CD14-positive monocyte (primary cell): Measurements from ENCODE around the gene BMERB1. TPM values are rescaled to one million over a fixed set of nuclear protein-coding genes. Genes with fewer than 3 reads are reported as not detected.

Experiments
- DNase-seq, 3 donors: peaks; one replicate each; pipeline ENCODE4 v3.0.0-alpha.2; 2011 to 2022
- H2AFZ ChIP-seq: 2 replicates; pipeline ENCODE4 v1.6.0; 2012; ENCODE audit warnings: mild to moderate bottlenecking, low read depth, low read length, inconsistent platforms; ENCODE audit not compliant: insufficient read depth, poor library complexity, severe bottlenecking
- H3K27ac ChIP-seq, 2 donors: 1 replicate in 1 of 2; 2 replicates in 1 of 2; pipeline ENCODE4 v1.5.1; 2012 to 2013; ENCODE audit warnings: low read length in 2 of 2, control low read depth in 1 of 2, inconsistent platforms in 1 of 2, low read depth in 1 of 2, mild to moderate bottlenecking in 1 of 2
- H3K27me3 ChIP-seq, 2 donors: one replicate each; pipeline versions ENCODE4 v1.6.0 to v1.6.1; 2011 to 2013; ENCODE audit warnings: low read length in 2 of 2; ENCODE audit not compliant: control insufficient read depth in 2 of 2, insufficient read depth in 2 of 2
- H3K36me3 ChIP-seq, 2 donors: replicated peaks in 1 of 2; 1 replicate in 1 of 2; 2 replicates in 1 of 2; pipeline versions ENCODE4 v1.5.1 to v1.6.1; 2012 to 2013; ENCODE audit warnings: low read length in 2 of 2, control low read depth in 1 of 2, inconsistent platforms in 1 of 2, mild to moderate bottlenecking in 1 of 2; ENCODE audit not compliant: insufficient read depth in 2 of 2, control insufficient read depth in 1 of 2
- H3K4me1 ChIP-seq, 2 donors: 1 replicate in 1 of 2; 2 replicates in 1 of 2; pipeline versions ENCODE4 v1.5.1 to v1.6.1; 2012 to 2013; ENCODE audit warnings: low read length in 2 of 2, control low read depth in 1 of 2, inconsistent platforms in 1 of 2, mild to moderate bottlenecking in 1 of 2, moderate library complexity in 1 of 2; ENCODE audit not compliant: insufficient read depth in 2 of 2, control insufficient read depth in 1 of 2
- H3K4me2 ChIP-seq: replicated peaks from 2 replicates; pipeline ENCODE3; 2012; ENCODE audit warnings: low read length, moderate library complexity, mild to moderate bottlenecking; ENCODE audit not compliant: poor library complexity, severe bottlenecking; ENCODE audit errors: extremely low read depth
- H3K4me3 ChIP-seq, 3 experiments: fragments of 200-600 bp in 1 of 3; sonication (generic) in 1 of 3; replicated peaks in 1 of 3; 1 replicate in 2 of 3; 2 replicates in 1 of 3; pipeline ENCODE4 v1.5.1; 2011 to 2013; ENCODE audit warnings: low read length in 3 of 3, mild to moderate bottlenecking in 3 of 3, control low read depth in 2 of 3, low read depth in 2 of 3, inconsistent platforms in 1 of 3, moderate library complexity in 1 of 3
- H3K79me2 ChIP-seq: 2 replicates; pipeline ENCODE4 v1.6.0; 2012; ENCODE audit warnings: mild to moderate bottlenecking, control low read depth, inconsistent platforms, low read length, moderate library complexity; ENCODE audit not compliant: insufficient read depth
- H3K9ac ChIP-seq: 2 replicates; pipeline ENCODE4 v1.6.0; 2017; ENCODE audit warnings: low read length, mild to moderate bottlenecking; ENCODE audit not compliant: insufficient read depth, poor library complexity, severe bottlenecking
- H3K9me3 ChIP-seq, 2 donors: replicated peaks in 1 of 2; 1 replicate in 1 of 2; 2 replicates in 1 of 2; pipeline versions ENCODE4 v1.5.1 to v1.6.1; 2012 to 2013; ENCODE audit warnings: low read length in 2 of 2, control low read depth in 1 of 2; ENCODE audit not compliant: control insufficient read depth in 1 of 2, insufficient read depth in 1 of 2
- H4K20me1 ChIP-seq: 2 replicates; pipeline ENCODE4 v1.6.0; 2012; ENCODE audit warnings: mild to moderate bottlenecking, low read length, control low read depth, moderate library complexity; ENCODE audit not compliant: insufficient read depth
- H3K27ac Mint-ChIP-seq, 7 donors: one replicate each; pipeline ENCODE4 v1.8.0; 2020; ENCODE audit warnings: mild to moderate bottlenecking in 7 of 7, mixed read lengths in 7 of 7, moderate library complexity in 6 of 7, inconsistent platforms in 2 of 7
- H3K27me3 Mint-ChIP-seq, 3 donors: one replicate each; pipeline ENCODE4 v1.8.0; 2021 to 2022; ENCODE audit warnings: low read depth in 3 of 3, mild to moderate bottlenecking in 3 of 3, mixed read lengths in 3 of 3, moderate library complexity in 3 of 3, inconsistent platforms in 1 of 3
- H3K36me3 Mint-ChIP-seq, 2 donors: one replicate each; pipeline ENCODE4 v1.8.0; 2020; ENCODE audit warnings: mixed read lengths in 2 of 2, inconsistent platforms in 1 of 2, mild to moderate bottlenecking in 1 of 2
- H3K4me1 Mint-ChIP-seq: one replicate; pipeline ENCODE4 v1.8.0; 2020; ENCODE audit warnings: mild to moderate bottlenecking, mixed read lengths
- H3K4me3 Mint-ChIP-seq, 2 donors: one replicate each; pipeline ENCODE4 v1.8.0; 2020; ENCODE audit warnings: mild to moderate bottlenecking in 2 of 2, mixed read lengths in 2 of 2, moderate library complexity in 1 of 2
- H3K9me3 Mint-ChIP-seq, 7 donors: one replicate each; pipeline ENCODE4 v1.8.0; 2020 to 2022; ENCODE audit warnings: mixed read lengths in 7 of 7, mild to moderate bottlenecking in 6 of 7, moderate library complexity in 6 of 7, inconsistent platforms in 2 of 7
- CTCF ChIP-seq: fragments of 200-600 bp; IDR thresholded peaks from one replicate; pipeline ENCODE4 v1.8.0; 2022; ENCODE audit warnings: antibody characterized with exemption, mild to moderate bottlenecking
- WGBS: methylation state at CpG from one replicate; pipeline ENCODE4 v1.1.5; 2013; ENCODE audit warnings: missing lambda C conversion rate; ENCODE audit not compliant: insufficient coverage; 5-methylcytosine and 5-hydroxymethylcytosine counted together
- intact Hi-C, 2 donors: fragments of 100-400 bp; cut with micrococcal nuclease; formaldehyde crosslinking; loops; one replicate each; pipeline versions ENCODE4 v1.15.0 to v1.15.1; 2023
- polyA plus RNA-seq, 3 donors: library from polyadenylated mRNA; depleted of rRNA in 1 of 3; unstranded in 2 of 3; stranded (reverse) in 1 of 3; fragments of 300-500 nt in 2 of 3; fragments of >200 nt in 1 of 3; fragmentation: Illumina TruSeq in 2 of 3; gene quantifications; 1 replicate in 2 of 3; 2 replicates in 1 of 3; pipeline ENCODE4 v1.2.3, GENCODE V29; 2012 to 2021

Gene BMERB1
- polyA plus RNA-seq, 3 donors, result 0.11 to 0.28 (median 0.11) TPM

- no peak for TF ChIP-seq CTCF
These were observed 108.5 kb downstream of the BMERB1 start for GRCh38 chr16:15542734-15543347.

DNA sequence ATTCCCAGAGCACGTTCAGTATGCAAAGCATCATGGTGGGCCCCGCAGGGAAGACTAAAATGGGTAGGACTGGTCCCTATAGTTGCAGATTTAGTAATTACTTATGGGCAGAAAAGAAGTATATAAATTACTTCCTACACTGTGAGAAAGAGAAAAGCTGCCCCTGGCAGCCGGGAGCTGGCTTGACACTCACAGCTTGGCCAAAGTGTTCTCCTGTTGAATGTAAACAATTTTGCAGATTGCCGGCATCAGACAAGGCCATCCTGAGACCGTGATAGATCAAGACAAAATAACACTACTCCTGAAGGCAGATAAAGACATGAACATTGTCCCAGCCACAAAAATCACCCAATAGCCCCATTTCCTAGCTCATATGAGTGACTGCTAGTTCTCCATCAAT lies 110.0 kb downstream of the BMERB1 start:
- Mint-ChIP-seq H3K9me3 (peaks cover 4 to 12% (median 6%) of the 10 kb centered on the region in 7 donors), H3K27ac (no peak overlapping the region), H3K36me3 (no peaks in the 10 kb centered on the region), H3K27me3 (peaks cover 3 to 4% (median 3%) of the 10 kb centered on the region in 3 donors), H3K4me1 (peaks cover 6% of the 10 kb centered on the region), H3K4me3 (no peak overlapping the region)
- no peak for DNase-seq
- Histone ChIP-seq H3K9ac (no peak overlapping the region), H3K4me3 (no peak overlapping the region), H3K27ac (no peak overlapping the region), H3K9me3 (peaks cover 7 to 13% of the 10 kb centered on the region in 2 donors), H3K4me2 (no peak overlapping the region), H3K27me3 (no peaks in the 10 kb centered on the region), H3K36me3 (no peaks in the 10 kb centered on the region), H3K79me2 (no peaks in the 10 kb centered on the region), H4K20me1 (no peaks in the 10 kb centered on the region), H2AFZ (no peak overlapping the region), H3K4me1 (peaks cover 3 to 7% of the 10 kb centered on the region in 2 donors)
- intact Hi-C loops, result no loop called here
- 100% methylated on average over 2 of the region's 5 CpGs for WGBS
- TF ChIP-seq CTCF, result no peak

More at GRCh38 chr16:15542734-15543347, 108.5 kb downstream of the BMERB1 start:
- Histone ChIP-seq H4K20me1 (no peaks in the 10 kb centered on the region), H3K27me3 (no peaks in the 10 kb centered on the region), H3K9ac (no peak overlapping the region), H3K79me2 (no peaks in the 10 kb centered on the region), H3K4me3 (no peak overlapping the region), H3K36me3 (no peaks in the 10 kb centered on the region), H3K4me2 (no peak overlapping the region), H2AFZ (no peak overlapping the region), H3K27ac (no peak overlapping the region), H3K9me3 (peaks cover 7 to 13% of the 10 kb centered on the region in 2 donors), H3K4me1 (peaks cover 3 to 7% of the 10 kb centered on the region in 2 donors)
- intact Hi-C loops, result no loop called here
- peaks cover 0 to 7% (median 3%) of the 10 kb centered on the region in 3 donors for H3K27me3 Mint-ChIP-seq
- no peak for DNase-seq
- peaks cover 4 to 12% (median 6%) of the 10 kb centered on the region in 7 donors for H3K9me3 Mint-ChIP-seq
- no peak overlapping the region for H3K27ac Mint-ChIP-seq
- no peaks in the 10 kb centered on the region for H3K36me3 Mint-ChIP-seq
- peaks cover 6% of the 10 kb centered on the region for H3K4me1 Mint-ChIP-seq
- no peak overlapping the region for H3K4me3 Mint-ChIP-seq
- 80% methylated on average over 2 of the region's 6 CpGs for WGBS
